NT2/D1 (cell line): Measurements from ENCODE around the gene DNAJC17.

ENCODE experiments used
- YY1 ChIP-seq: IDR thresholded peaks from 2 replicates; pipeline ENCODE4 v1.6.1; 2011; ENCODE audit not compliant: insufficient read length, insufficient read depth
- ZNF274 ChIP-seq: IDR thresholded peaks from 2 replicates; pipeline ENCODE4 v1.6.1; 2011; ENCODE audit warnings: mild to moderate bottlenecking, low read depth, low read length

DNA sequence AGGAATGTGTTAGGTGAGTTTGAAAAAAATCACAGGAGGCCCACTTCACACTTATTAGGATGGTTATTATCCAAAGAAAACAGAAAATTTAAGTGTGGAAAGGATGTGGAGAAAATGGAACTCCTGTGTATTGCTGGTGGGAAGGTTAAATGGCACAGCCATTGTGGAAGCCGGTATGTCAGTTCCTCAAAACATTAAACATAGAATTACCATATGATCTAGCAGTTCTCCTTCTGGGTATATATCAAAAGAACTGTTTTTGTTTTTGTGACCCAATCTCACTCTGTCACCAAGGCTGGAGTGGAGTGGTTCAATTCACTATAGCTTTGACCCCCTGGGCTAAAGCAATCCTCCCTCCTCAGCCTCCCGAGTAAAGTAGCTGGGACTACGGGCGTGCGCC, 10.8 kb downstream of the DNAJC17 start:
- TF ChIP-seq ZNF274 (no peak), YY1 (no peak)
